ENCODE measurements around the gene TTC7B. TPM values are rescaled to one million over a fixed set of nuclear protein-coding genes. Genes with fewer than 3 reads are reported as not detected.

TTC7B gene
- total and polyA plus RNA-seq, 10 of the 15 experiments (the other 5 are each of a cell fraction or from before 2014, with no cell fraction given), result under 0.01 to 1.1 (median 0.26) TPM; not detected in 2

GRCh38 chr14:90617961-90618360 is 198.3 kb downstream of the TTC7B start (continued):
- TF ChIP-seq TCF3 (IDR thresholded peaks at IDR 0.05; ENCODE audit: borderline replicate concordance, insufficient read depth, low read depth, low read length) (no peak), HDAC6 (IDR thresholded peaks at IDR 0.05; ENCODE audit: unreplicated experiment) (no peak), USF1 (IDR thresholded peaks at IDR 0.05; ENCODE audit: borderline replicate concordance, extremely low read length, insufficient read depth, low read depth, low read length) (no peak)
- TF ChIP-seq, protein P1, sequence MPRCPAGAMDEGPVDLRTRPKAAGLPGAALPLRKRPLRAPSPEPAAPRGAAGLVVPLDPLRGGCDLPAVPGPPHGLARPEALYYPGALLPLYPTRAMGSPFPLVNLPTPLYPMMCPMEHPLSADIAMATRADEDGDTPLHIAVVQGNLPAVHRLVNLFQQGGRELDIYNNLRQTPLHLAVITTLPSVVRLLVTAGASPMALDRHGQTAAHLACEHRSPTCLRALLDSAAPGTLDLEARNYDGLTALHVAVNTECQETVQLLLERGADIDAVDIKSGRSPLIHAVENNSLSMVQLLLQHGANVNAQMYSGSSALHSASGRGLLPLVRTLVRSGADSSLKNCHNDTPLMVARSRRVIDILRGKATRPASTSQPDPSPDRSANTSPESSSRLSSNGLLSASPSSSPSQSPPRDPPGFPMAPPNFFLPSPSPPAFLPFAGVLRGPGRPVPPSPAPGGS (IDR thresholded peaks at IDR 0.05; ENCODE audit: borderline replicate concordance, insufficient read depth, low read depth, low read length, poor library complexity, severe bottlenecking), result no peak

- no peaks in the 10 kb centered on the region for H3K4me1 ChIP-seq (ENCODE audit: control insufficient read depth, insufficient read depth, low read length)
- BruUV-seq (replicated peaks), result no TSS peak
- H3K27ac ChIP-seq (ENCODE audit: control insufficient read depth, insufficient read depth), result no peak overlapping the region
- no peak overlapping the region for H2AFZ ChIP-seq (ENCODE audit: control insufficient read depth, low read depth, low read length)
- ChIA-PET RAD21 (ENCODE audit: unreplicated experiment) (no interaction called here), SMC1A (ENCODE audit: uncharacterized antibody, unreplicated experiment) (no interaction called here), CTCF (no interaction called here), POLR2A (no interaction called here)
- H3K36me3 ChIP-seq (ENCODE audit: control insufficient read depth in 2 of 2, insufficient read depth in 2 of 2, low read length in 1 of 2), result no peaks in the 10 kb centered on the region
- intact Hi-C loops (cut with micrococcal nuclease; ENCODE audit: unreplicated experiment), result no loop called here
- FAIRE-seq (no peak), DNase-seq (ENCODE audit: low read depth, low spot score) (no peak), ATAC-seq (no peak)
- in situ Hi-C loops (cut with MboI), result no loop called here
- H3K9me3 ChIP-seq (replicated peaks; ENCODE audit: control insufficient read depth, insufficient read depth, low read length), result no peaks in the 10 kb centered on the region
- 43% methylated on average over 7 of the region's 7 CpGs for WGBS (ENCODE audit: insufficient coverage, insufficient replicate concordance, low lambda C conversion rate, missing lambda C conversion rate)
- H4K20me1 ChIP-seq (ENCODE audit: control insufficient read depth, insufficient read depth), result no peaks in the 10 kb centered on the region
- no peaks in the 10 kb centered on the region for H3K79me2 ChIP-seq (ENCODE audit: control insufficient read depth, insufficient read depth, low read length)
- H3K4me3 ChIP-seq, result no peak overlapping the region
- TF ChIP-seq HCFC1 (IDR thresholded peaks at IDR 0.05; ENCODE audit: low read length) (no peak), IRF4 (IDR thresholded peaks at IDR 0.05; ENCODE audit: low read depth, low read length) (no peak)
- TF ChIP-seq, protein P2, sequence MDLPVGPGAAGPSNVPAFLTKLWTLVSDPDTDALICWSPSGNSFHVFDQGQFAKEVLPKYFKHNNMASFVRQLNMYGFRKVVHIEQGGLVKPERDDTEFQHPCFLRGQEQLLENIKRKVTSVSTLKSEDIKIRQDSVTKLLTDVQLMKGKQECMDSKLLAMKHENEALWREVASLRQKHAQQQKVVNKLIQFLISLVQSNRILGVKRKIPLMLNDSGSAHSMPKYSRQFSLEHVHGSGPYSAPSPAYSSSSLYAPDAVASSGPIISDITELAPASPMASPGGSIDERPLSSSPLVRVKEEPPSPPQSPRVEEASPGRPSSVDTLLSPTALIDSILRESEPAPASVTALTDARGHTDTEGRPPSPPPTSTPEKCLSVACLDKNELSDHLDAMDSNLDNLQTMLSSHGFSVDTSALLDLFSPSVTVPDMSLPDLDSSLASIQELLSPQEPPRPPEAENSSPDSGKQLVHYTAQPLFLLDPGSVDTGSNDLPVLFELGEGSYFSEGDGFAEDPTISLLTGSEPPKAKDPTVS (IDR thresholded peaks at IDR 0.05; ENCODE audit: low read depth, low read length), result no peak
- TF ChIP-seq, protein P3, sequence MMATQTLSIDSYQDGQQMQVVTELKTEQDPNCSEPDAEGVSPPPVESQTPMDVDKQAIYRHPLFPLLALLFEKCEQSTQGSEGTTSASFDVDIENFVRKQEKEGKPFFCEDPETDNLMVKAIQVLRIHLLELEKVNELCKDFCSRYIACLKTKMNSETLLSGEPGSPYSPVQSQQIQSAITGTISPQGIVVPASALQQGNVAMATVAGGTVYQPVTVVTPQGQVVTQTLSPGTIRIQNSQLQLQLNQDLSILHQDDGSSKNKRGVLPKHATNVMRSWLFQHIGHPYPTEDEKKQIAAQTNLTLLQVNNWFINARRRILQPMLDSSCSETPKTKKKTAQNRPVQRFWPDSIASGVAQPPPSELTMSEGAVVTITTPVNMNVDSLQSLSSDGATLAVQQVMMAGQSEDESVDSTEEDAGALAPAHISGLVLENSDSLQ (IDR thresholded peaks at IDR 0.05), result no peak
- H3K27me3 ChIP-seq (replicated peaks in 1 of 2; ENCODE audit: control insufficient read depth in 2 of 2, insufficient read depth in 2 of 2, low read length in 1 of 2), result peaks cover 0 to 3% of the 10 kb centered on the region in 2 experiments; a peak in 3 of 4 replicates
- no peak overlapping the region for H3K4me2 ChIP-seq (ENCODE audit: control insufficient read depth, insufficient read depth)
- H3K9ac ChIP-seq (ENCODE audit: control insufficient read depth, insufficient read depth, low read length), result no peak overlapping the region
Observed at GRCh38 chr14:90616881-90617280, 199.3 kb downstream of the TTC7B start.
